Activated T-cell treated with anti-CD3 and anti-CD28 coated beads for 24 hours (primary cell): ENCODE results near the gene P2RY8.
"Not testable (repeated sequence)": the region's sequence is repeated elsewhere in the genome, so short reads cannot be mapped to it uniquely, and the experiment has no call there.

Source experiments
- DNase-seq: peaks from one replicate; pipeline ENCODE4 v3.0.0-alpha.2; 2020; ENCODE audit warnings: low read depth

The P2RY8 gene

GRCh38 chrX:1487401-1487800 is 49.6 kb downstream of the P2RY8 start:
- DNase-seq, result no peak

- no peak for DNase-seq
Measured at GRCh38 chrX:1486749-1487361, 50.1 kb downstream of the P2RY8 start.

GRCh38 chrX:1486177-1486576 is 50.8 kb downstream of the P2RY8 start:
- no peak for DNase-seq

GRCh38 chrX:1485033-1485432 is 52.0 kb downstream of the P2RY8 start:
- DNase-seq, result no peak

- DNase-seq, result no peak
Measured at GRCh38 chrX:1484638-1485019, 52.4 kb downstream of the P2RY8 start.

- DNase-seq, result no peak
Measured at GRCh38 chrX:1483843-1484637, 52.9 kb downstream of the P2RY8 start.

- not testable (repeated sequence) for DNase-seq
Measured at GRCh38 chrX:1482530-1482928, 54.5 kb downstream of the P2RY8 start.

- peak; percentile 68 for DNase-seq
Measured at GRCh38 chrX:1481636-1482529, 55.1 kb downstream of the P2RY8 start.

- DNase-seq, result no peak
Measured at GRCh38 chrX:1480082-1480785, 56.8 kb downstream of the P2RY8 start.

- DNase-seq, result no peak
Measured at GRCh38 chrX:1477801-1478458, 59.1 kb downstream of the P2RY8 start.

- DNase-seq, result no peak
Measured at GRCh38 chrX:1477229-1477628, 59.8 kb downstream of the P2RY8 start.

GRCh38 chrX:1476682-1477081 is 60.3 kb downstream of the P2RY8 start:
- no peak for DNase-seq

GRCh38 chrX:1475881-1476280 is 61.1 kb downstream of the P2RY8 start:
- DNase-seq, result no peak

GRCh38 chrX:1475481-1475880 is 61.5 kb downstream of the P2RY8 start:
- DNase-seq, result no peak

GRCh38 chrX:1474593-1474992 is 62.4 kb downstream of the P2RY8 start:
- DNase-seq, result not testable (repeated sequence)

- no peak for DNase-seq
Measured at GRCh38 chrX:1472975-1473374, 64.0 kb downstream of the P2RY8 start.

- peak; percentile 68 for DNase-seq
Measured at GRCh38 chrX:1468250-1468772, 68.7 kb downstream of the P2RY8 start.

- DNase-seq, result no peak
Measured at GRCh38 chrX:1466971-1467561, 69.9 kb downstream of the P2RY8 start.

GRCh38 chrX:1466232-1466661 is 70.7 kb downstream of the P2RY8 start:
- DNase-seq, result no peak

- DNase-seq, result no peak
Measured at GRCh38 chrX:1465286-1466231, 71.4 kb downstream of the P2RY8 start.
